Dedifferentiated amniotic fluid mesenchymal stem cell (primary cell): ENCODE measurements around the gene ZNF611.
A peak's percentile ranks its signal among the peaks of the same experiment; 100 is the strongest.
"Not testable (repeated sequence)": the region's sequence is repeated elsewhere in the genome, so short reads cannot be mapped to it uniquely, and the experiment has no call there.

Source experiments
- DNase-seq: peaks from one replicate; pipeline ENCODE4 v3.0.0-alpha.2; 2016; ENCODE audit errors: extremely low spot score

ZNF611 gene

GRCh38 chr19:52716522-52716921, 18.3 kb downstream of the ZNF611 start:
- no peak for DNase-seq

GRCh38 chr19:52715902-52716301, 18.9 kb downstream of the ZNF611 start:
- DNase-seq, result not testable (repeated sequence)

GRCh38 chr19:52715330-52715729, 19.5 kb downstream of the ZNF611 start:
- not testable (repeated sequence) for DNase-seq

DNA sequence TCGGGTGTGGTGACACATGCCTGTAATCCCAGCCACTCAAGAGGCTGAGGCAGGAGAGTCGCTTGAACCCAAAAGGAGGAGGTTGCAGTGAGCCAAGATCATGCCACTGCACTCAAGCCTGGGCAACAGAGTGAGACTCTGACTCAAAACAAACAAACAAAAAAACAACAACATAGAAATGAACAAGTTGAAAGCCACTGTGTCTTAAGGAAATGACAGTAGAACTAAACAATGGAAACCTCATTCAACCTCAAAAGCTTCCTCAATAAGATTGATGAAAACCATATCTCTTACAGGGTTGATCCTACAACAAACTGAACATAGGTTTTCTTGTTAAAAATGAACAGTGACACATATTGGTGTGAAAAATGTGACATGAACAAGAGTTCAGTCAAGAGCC, 21.8 kb downstream of the ZNF611 start:
- not testable (repeated sequence) for DNase-seq

DNA sequence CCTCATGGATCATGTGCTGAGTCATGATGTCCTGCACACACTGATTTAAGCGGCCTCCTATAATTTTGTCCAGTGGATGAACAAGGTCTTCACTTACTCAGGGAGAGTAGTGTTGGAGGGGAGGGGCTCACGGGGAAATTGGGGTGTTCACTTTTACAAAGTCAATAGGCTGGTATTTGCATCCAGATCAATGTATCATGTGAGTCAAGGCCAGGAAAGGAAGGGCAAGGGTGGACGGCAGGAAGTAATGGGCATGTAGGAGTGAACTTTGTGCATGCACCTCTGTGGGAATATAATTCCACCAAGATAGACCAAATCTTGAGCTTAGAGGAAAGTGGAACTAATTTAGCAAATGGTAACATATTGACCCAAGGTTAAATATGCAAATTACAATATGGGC, 23.2 kb downstream of the ZNF611 start:
- not testable (repeated sequence) for DNase-seq

GRCh38 chr19:52710538-52710937, 24.3 kb downstream of the ZNF611 start:
- no peak for DNase-seq

GRCh38 chr19:52705615-52706014, 29.2 kb downstream of the ZNF611 start:
- DNase-seq, result not testable (repeated sequence)

GRCh38 chr19:52703917-52704316, 30.9 kb downstream of the ZNF611 start:
- no peak for DNase-seq

- DNase-seq, result no peak
These were observed 34.2 kb downstream of the ZNF611 start for GRCh38 chr19:52700673-52701072.

DNA sequence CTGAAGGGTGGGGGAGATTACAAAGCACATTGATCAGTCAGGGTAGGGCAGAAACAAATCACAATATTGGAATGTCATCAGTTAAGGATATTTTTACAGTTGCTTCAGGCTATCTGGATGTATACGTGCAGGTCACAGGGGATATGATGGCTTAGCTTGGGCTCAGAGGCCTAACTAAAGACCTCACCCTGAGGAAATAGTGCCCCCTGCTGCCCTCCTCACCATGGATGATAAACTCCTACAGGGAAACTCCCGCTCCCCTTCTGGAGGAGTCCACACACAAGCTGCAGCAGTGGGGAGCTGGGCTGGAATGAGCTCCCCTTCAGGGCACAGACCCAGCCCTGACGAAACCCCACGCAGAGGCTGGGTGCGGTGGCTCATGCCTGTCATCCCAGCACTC, 35.3 kb downstream of the ZNF611 start:
- not testable (repeated sequence) for DNase-seq

GRCh38 chr19:52695996-52696395, 38.8 kb downstream of the ZNF611 start:
- no peak for DNase-seq

GRCh38 chr19:52694921-52695320, 39.9 kb downstream of the ZNF611 start:
- DNase-seq, result no peak

DNA sequence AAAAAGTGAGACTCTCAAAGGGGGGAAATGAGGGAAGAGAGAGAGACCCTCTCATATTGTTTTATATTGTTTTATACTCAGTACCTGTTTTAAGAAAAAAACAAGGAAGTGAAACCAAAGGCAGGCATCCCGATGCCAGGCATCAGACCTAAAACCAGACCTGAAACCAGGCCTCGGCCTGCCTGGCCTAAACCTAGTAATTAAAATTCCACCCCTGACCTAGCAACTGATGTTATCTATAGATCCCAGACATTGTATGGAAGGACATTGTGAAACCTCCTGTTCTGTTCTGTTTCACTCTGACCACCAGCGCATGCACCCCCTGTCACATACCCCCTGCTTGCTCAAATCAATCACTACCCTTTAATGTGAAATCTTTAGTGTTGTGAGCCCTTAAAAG, 40.6 kb downstream of the ZNF611 start:
- DNase-seq, result not testable (repeated sequence)

DNA sequence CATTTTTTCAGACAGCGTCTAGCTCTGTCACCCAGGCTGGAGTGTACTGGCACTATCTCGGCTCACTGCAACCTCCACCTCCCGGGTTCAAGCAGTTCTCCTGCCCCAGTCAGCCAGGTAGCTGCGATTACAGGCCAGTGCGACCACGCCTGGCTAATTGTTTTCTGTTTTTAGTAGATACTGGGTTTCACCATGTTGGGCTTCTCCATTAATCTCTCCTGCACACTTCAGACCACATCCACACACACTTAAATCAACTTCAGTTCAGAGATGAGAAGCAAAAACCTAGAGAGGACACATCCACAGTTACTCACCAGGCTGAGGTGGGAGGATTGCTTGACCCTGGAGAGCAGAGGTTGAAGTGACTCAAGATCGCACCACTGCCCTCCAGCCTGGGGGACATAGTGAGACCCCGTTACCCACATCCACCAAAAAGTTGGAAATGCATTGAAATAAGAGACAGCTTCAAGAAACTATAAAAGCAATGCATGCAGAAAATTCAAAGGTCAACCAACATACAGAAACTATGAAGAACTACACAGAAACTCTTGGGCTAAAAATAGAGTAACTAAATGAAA, 42.3 kb downstream of the ZNF611 start:
- no peak for DNase-seq

DNA sequence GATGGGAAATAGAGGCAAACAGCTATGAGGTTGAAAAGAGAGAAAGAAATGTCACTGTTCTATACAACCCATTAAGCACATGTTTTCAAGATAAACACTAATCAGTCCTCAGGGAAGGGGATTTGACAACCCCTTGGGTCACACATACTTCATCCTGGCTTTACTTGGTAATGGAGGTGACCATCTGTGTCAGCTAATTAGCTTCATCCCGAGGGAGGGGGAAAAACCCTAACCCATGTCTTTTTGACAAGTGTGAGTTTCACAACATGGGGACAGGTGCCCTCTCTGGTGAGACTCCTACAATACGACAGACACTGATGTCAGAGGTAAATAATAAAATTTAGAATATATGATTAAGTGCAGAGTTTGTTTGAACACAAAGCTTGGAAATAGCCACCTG, 43.1 kb downstream of the ZNF611 start:
- no peak for DNase-seq

GRCh38 chr19:52691215-52691610, 43.6 kb downstream of the ZNF611 start:
- DNase-seq, result no peak

DNA sequence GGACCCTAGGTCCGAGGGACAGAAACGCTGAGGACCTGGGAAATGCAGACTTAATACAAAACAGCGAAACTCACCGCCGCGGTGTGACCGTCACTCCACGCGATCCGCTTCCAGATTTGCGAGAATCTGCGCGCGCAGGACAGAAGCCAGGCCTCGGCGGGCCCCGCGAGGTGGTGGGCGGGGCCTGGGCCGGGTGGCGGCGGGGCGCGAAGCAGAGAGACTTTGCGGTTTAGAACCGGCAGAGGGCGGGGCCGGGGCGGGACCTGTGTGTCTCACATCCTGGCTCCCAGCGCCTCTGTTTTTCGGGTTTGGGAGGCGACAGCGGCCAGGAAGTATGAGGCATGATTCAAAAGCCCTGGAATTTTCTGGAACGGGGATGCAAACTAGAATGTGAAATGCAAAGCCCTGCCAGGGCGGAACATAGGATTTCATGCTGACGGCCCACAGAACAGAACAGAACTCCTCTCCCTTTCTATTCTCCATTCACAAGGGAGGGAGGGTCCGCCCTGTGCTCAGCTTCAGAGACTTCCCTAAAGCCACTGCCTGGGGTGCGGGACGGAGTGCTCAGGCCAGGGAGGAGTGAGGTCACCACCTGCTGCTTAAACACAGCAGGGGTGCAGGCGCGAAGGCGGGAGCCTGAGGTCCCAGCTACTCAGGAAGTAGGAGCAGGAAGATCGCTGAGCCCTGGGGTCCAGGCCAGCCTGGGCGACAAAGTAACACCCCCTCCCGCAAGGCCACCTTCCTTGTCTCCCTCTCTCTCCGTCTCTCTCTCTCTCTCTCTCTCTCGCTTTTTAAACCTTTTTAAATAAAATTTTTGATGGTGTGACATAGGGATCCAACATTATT, 44.3 kb downstream of the ZNF611 start:
- peak; percentile 90 for DNase-seq

GRCh38 chr19:52689843-52690368, 44.9 kb downstream of the ZNF611 start:
- DNase-seq, result no peak

- not testable (repeated sequence) for DNase-seq
These were observed 45.7 kb downstream of the ZNF611 start for GRCh38 chr19:52688925-52689796.

DNA sequence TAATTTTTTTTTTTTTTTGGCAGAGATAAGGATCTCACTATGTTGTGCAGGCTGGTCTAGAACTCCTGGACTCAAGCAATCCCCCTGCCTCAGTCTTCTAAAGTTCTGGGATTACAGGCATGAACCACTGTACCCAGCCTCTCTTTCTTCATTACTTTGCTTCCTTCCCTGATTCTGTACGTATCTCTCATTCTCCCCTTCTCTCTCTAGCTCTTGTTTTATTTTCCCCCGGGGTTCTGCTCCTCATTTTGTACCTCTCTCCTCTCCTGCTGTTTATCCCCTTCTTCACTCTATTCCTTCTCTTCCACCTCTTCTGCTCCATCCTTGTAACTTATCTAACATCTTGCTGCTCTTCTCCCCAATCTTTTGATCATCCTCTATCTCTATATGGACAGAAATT, 46.5 kb downstream of the ZNF611 start:
- DNase-seq, result no peak

- DNase-seq, result no peak
These were observed 47.2 kb downstream of the ZNF611 start for GRCh38 chr19:52687684-52688083.

DNA sequence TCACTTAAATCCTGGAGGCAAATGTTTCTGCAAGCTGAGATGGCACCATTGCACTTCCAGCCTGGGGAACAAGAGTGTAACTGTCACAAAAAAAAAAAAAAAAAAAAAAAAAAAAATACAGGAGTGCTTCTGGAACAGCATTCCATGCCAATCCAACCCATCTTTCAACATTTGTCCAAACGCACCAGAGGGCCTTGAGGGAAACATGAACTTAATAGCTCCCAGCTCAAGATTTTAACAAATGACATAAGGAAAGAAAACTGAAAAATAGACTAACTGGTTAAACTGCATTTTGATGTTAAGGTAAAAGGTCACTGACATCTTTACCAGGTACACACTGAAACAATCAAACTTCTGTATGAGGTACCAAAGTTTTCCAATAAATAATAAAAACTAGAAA, 49.0 kb downstream of the ZNF611 start:
- DNase-seq, result no peak
